HG02884 (cell line): Measurements from ENCODE around the gene RNASEL.
"Not testable (repeated sequence)": the region's sequence is repeated elsewhere in the genome, so short reads cannot be mapped to it uniquely, and the experiment has no call there.

Experiments
- ATAC-seq: cut with Tn5 transposase; IDR thresholded peaks from one replicate; pipeline ENCODE4 v1.9.1; 2021; ENCODE audit warnings: mild to moderate bottlenecking, moderate library complexity; ENCODE audit not compliant: unreplicated experiment

The RNASEL gene

DNA sequence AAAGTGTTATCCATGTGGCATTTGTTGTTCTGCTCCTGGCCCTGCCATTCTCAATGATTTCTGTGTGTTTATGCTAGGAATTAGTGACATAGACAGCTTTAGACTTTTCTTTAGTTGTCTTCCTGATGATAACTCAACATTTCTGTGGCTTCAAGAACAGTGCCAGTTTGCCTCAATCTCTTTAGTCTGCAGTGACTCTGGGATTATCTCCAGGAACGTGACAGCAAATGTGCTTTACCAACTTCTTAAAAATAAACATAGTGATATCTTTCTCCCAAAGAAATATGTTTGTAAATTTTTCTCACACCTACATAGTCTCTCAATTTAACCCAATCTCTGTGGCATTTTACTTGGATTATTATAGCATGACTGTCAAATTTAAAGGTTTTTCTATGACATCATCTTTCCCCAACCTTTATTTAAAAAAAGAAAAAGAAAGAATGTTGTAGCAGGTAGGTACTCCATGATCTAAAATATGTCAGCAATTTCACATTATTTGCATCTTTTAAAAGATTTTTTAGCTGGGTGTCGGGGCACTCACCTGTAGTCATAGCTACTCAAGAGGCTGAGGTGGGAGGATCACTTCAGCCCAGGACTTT lies 24.6 kb downstream of the RNASEL start:
- ATAC-seq: no peak

DNA sequence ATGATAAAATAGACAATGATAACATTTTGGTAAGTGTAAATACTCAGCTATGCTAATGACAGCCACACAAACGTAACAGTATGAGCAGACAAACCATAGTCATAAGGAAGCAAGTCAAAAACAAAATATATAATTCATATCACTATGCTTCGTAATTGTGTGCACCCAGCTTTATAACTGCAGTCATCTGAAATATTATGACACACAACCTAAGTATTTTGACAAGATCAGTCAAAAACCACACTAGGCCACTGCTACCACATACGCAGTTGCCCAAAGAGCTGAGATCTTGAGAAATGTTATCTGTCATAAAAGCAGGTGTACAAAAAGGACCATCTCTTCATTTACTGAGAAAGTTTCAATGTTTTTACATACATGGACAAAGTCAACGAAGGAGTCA lies 26.0 kb downstream of the RNASEL start:
- ATAC-seq: no peak

DNA sequence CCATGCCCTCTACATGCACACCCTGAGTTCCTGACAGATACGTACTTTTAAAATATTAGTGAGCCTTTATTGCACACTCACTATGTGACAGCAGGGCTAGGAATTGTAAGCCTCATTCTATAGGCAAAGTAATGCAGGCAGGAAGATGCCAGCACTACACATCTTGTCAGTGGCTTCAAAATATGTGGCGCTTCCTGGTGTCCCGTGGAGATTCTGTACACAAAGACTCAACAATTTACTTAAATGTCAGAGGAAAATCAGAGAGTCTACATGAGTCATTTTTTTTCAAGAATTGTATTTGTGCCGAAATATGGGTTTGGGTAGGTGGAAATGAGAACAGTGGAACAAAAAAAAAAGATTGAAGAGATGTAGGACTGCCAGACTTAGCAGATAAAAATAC lies 27.6 kb downstream of the RNASEL start:
- ATAC-seq: no peak

DNA sequence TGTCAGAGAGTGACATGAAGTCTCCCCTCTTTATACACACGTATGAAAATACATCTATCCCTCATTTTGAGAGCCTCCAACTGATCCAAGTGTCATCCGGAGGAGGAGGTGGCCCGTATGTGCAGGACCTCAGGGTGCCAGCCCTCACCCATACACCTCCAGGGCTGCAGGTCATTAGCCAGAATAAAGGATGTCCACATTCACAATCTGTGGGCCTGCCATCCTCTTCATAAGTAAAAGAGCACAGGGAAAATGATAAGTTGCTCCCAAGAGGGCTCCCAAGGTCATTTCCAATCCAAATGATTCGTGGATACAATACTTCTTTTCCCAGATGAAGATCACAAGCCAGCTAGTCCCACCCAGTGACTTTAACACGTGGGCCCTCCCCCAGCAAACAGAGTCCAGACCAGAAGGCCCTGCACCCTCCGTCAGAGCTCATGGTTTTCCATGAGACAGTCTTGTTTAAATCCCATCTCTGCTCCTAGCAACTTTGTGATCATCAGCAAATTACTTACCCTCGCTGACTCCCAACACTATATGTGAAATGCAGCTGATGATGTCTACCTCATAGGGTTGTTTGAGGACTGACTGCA lies 28.6 kb downstream of the RNASEL start:
- ATAC-seq: no peak

DNA sequence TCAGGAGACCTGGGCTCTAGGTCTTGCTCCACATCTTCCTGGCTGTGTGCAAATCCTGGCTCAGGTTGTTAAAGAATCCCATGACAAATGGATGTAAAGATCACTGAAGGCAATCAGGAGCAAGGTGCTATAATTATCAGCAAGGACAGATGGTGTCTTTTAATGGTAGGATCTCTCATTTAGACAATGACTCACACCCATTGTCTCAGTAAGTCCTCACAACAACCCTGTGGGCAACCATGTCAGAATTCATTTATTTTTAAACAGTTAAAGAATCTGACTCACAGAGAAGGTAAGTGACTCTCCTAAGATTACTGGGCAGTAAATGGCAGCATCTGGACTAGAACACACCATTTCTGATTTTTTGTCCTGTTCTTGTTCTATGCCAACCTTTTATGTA lies 32.8 kb downstream of the RNASEL start:
- ATAC-seq: no peak

DNA sequence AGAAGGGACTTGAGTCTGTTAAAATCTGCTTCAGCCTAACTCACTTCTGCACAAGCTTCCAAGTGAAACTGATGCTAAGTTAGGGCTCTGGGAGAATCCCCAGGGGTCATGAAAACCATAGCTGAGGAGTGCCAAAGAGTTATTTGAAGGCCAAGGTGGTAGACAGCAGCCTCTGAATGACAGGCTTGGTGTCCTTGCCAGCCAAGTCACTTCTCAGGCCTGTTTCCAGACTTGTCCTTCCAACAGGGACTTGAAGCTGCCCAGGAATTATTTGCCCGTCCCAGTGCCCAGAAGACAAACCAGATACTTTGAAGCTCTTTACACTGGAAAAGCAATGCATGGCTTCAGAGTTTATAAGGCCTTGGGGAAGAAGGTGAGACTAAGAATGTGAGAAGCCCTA lies 33.6 kb downstream of the RNASEL start:
- ATAC-seq: no peak

DNA sequence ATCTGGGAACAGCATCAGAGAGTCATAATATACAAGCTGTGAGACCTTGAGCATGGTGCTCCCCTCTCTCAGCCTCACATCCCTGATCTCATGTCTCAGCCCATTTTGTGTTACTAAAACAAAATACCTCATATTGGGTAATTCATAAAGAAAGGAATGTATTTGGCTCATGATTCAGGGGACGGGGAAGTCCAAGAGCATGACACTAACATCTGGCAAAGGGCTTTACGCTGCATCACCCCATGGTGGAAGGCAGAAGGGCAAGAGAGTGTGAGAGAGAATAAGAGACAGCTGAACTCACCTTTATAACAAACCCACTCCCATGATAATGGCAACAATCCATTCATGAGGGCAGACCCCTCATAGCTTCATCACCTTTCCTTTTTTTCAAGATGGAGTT lies 36.5 kb downstream of the RNASEL start:
- ATAC-seq: no peak

DNA sequence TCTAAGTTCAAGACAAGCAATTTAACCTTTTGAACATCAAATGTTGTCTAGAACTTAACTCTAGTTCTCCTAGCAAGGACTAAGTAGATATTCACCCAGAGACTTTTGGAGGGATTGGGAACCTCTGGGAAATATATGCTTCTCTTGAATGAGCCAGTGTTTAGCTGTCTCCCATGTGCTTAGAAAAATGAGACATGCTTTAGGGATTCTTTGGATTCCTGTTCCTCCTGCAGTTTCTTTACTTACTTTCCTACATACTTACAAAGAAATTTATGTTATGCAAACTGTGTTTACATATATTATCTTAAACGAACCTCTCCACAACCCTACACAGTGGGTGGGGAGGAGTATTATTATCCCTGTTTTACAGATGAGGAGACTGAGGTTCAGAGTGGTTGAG lies 39.2 kb downstream of the RNASEL start:
- no peak for ATAC-seq

DNA sequence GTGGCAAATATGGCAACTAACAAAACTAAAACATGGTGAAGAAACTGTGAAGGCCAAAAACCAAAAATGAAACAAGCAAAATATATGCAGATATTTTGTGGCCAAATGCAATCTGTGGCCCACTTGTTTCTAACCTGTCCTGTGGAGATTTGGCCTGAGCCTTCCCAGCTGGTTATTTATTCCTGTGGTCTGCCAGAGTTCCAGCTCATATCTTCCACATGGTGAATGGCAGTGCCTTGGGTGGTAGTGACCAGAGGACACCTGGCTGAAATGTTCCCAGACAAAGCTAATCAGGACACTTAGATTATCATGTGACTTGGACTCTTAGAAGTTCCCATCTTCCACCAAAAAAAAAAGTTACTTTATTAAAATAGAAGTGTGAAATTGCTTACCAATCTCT lies 39.7 kb downstream of the RNASEL start:
- no peak for ATAC-seq

DNA sequence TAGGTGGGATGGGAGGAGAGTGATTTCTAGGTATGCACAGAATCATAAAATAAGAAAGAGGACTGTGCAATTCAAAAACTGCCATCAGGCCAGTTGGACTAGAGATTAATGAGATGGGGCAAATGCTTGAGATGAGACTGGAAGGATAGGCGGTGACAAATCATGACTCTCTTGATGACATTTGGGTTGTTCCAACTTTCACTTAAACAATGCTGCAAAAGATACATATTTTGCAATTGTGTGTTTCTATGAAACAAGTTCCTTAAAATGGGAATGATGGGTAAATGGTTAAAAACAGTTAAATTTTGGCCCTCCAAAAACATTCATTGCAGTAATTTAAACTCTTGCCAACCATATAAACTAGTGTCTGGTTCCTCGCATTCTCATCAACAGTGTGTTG lies 55.2 kb downstream of the RNASEL start:
- no peak for ATAC-seq

DNA sequence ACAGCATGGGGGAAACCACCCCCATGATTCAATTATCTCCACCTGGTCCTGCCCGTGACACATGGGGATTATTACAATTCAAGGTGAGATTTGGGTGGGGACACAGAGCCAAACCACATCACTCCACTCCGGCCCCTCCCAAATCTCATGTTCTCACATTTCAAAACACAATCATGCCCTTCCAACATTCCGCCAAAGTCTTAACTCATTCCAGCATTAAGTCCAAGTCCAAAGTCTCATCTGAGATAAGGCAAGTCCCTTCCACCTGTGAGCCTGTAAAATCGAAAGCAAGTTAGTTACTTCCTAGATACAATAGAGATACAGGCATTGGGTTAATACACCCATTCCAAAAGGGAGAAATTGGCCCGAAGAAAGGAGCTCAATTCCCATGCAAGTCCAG lies 60.9 kb downstream of the RNASEL start:
- not testable (repeated sequence) for ATAC-seq

DNA sequence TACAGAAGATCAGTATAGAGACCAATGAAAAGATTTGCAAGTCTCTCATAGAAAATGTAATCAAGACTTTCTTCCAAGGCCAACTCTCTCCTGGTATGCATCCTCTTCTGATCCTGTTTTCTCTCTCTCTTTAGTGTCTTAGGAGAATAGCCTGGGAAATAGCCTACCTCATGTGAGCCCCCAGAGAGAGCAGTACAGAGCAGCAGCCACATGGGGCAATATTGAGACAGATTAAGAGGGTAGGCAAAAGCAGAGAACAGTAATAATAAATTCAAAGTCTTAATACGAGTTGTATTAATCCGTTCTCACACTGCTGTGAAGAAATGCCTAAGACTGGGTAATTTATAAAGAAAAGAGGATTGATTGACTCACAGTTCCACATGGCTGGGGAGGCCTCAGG lies 61.4 kb downstream of the RNASEL start:
- no peak for ATAC-seq

DNA sequence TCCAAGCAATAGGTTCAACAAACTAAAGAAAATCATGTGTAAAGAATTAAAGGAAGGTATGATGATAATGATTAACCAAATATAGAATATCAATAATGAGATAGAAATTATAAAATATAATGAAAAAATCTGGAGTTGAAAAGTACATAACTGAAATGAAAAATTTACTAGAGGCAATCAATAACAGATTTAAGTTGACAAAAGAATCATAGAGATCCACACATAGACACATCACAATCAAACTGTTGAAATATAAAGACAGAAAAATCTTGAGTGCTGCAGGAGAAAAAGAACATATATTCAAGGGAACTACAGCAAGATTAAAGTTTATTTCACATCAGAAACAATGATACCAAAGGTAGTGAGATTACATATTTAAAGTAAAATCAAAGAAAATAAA lies 63.7 kb downstream of the RNASEL start:
- ATAC-seq: no peak
